ENCODE measurements around the gene GPR135. TPM values are rescaled to one million over a fixed set of nuclear protein-coding genes. Genes with fewer than 3 reads are reported as not detected.

The GPR135 gene
- total and polyA plus RNA-seq, 10 of the 15 experiments (the other 5 are each of a cell fraction or from before 2014, with no cell fraction given): 0.11 to 1.1 (median 0.86) TPM

- 0 out of 2 replicates have a peak, but pooled peaks have one; percentile 56 for TF ChIP-seq NKRF (conservative IDR thresholded peaks at IDR 0.05)
- no peak for TF ChIP-seq IRF3 (IDR thresholded peaks at IDR 0.05)
- TF ChIP-seq RBBP5 (conservative IDR thresholded peaks at IDR 0.05): no peak
- TF ChIP-seq IRF4 (IDR thresholded peaks at IDR 0.05; ENCODE audit: low read depth, low read length): no peak
- TF ChIP-seq ZBTB4 (CRISPR knock-in tag; IDR thresholded peaks at IDR 0.05): no peak
- TF ChIP-seq CREB1 (IDR thresholded peaks at IDR 0.05; ENCODE audit: low read depth): 0 out of 2 replicates have a peak, but pooled peaks have one; percentile 5
- no peak for TF ChIP-seq MEF2B (IDR thresholded peaks at IDR 0.05; ENCODE audit: partially characterized antibody, poor library complexity, severe bottlenecking)
- peak; percentile 55; the same call in 1 of the 2 replicates for TF ChIP-seq TCF3 (IDR thresholded peaks at IDR 0.05; ENCODE audit: borderline replicate concordance, insufficient read depth, low read depth, low read length)
- TF ChIP-seq REST (IDR thresholded peaks at IDR 0.05; ENCODE audit: low read depth, low read length): peak; percentile 61
- TF ChIP-seq NR2F1 (conservative IDR thresholded peaks at IDR 0.05): 0 out of 2 replicates have a peak, but pooled peaks have one; percentile 21
- no peak for TF ChIP-seq WRNIP1 (IDR thresholded peaks at IDR 0.05; ENCODE audit: borderline replicate concordance, low read depth, low read length)
Observed at GRCh38 chr14:59464486-59465315, 479 bp downstream of the GPR135 start (continued).

All from GM12878 (cell line).